GM19043 (cell line): ENCODE results near the gene SEPTIN5.

ENCODE experiments used
- ATAC-seq: cut with Tn5 transposase; IDR thresholded peaks from one replicate; pipeline ENCODE4 v1.9.1; 2021; ENCODE audit warnings: low read depth; ENCODE audit not compliant: unreplicated experiment

Gene SEPTIN5

GRCh38 chr22:19769393-19769715, 55.1 kb downstream of the SEPTIN5 start:
- no peak for ATAC-seq

- ATAC-seq, result no peak
Observed at GRCh38 chr22:19770349-19771220, 56.3 kb downstream of the SEPTIN5 start.

- no peak for ATAC-seq
Observed at GRCh38 chr22:19772422-19772672, 58.0 kb downstream of the SEPTIN5 start.
